ENCODE measurements around the gene FRRS1L.

DNA sequence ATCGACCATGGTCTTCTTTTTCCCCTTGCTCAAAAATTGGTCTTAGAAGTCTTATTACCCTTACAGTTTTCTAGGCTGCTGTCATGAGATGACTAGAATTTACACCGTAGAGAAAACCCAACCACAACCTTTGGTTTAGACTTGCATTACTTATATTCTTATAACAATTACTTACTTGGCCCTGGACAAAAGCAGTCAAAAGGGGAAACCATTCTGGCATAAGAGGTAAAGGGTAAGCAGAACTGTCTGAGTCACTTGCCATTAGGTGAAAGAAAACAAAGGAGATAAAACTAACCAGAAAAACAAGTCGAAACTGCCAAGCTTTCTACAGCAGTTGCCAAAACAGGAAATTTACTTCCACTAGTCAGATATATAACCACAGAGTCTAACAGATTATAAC is 65.2 kb downstream of the FRRS1L start:
- TF ChIP-seq, protein P1, sequence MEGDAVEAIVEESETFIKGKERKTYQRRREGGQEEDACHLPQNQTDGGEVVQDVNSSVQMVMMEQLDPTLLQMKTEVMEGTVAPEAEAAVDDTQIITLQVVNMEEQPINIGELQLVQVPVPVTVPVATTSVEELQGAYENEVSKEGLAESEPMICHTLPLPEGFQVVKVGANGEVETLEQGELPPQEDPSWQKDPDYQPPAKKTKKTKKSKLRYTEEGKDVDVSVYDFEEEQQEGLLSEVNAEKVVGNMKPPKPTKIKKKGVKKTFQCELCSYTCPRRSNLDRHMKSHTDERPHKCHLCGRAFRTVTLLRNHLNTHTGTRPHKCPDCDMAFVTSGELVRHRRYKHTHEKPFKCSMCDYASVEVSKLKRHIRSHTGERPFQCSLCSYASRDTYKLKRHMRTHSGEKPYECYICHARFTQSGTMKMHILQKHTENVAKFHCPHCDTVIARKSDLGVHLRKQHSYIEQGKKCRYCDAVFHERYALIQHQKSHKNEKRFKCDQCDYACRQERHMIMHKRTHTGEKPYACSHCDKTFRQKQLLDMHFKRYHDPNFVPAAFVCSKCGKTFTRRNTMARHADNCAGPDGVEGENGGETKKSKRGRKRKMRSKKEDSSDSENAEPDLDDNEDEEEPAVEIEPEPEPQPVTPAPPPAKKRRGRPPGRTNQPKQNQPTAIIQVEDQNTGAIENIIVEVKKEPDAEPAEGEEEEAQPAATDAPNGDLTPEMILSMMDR (IDR thresholded peaks at IDR 0.05), result no peak
- no peak for TF ChIP-seq POLR2A (IDR thresholded peaks at IDR 0.05)

Data from Peyer's patch (tissue), 4 donors.